GM19324 (cell line): ENCODE results near the gene TMEM132C.

ENCODE experiments used
- ATAC-seq: cut with Tn5 transposase; IDR thresholded peaks from one replicate; pipeline ENCODE4 v1.9.1; 2021; ENCODE audit warnings: mild to moderate bottlenecking, moderate library complexity; ENCODE audit not compliant: unreplicated experiment, low FRiP score

The TMEM132C gene

GRCh38 chr12:128693115-128693514 lies 426.1 kb downstream of the TMEM132C start:
- ATAC-seq, result no peak

- no peak for ATAC-seq
These were observed 426.8 kb downstream of the TMEM132C start for GRCh38 chr12:128693771-128694170.

- no peak for ATAC-seq
These were observed 427.5 kb downstream of the TMEM132C start for GRCh38 chr12:128694445-128694844.

- ATAC-seq, result no peak
These were observed 428.7 kb downstream of the TMEM132C start for GRCh38 chr12:128695697-128696096.

GRCh38 chr12:128698301-128698972 lies 431.5 kb downstream of the TMEM132C start:
- ATAC-seq, result no peak

- ATAC-seq, result no peak
These were observed 432.1 kb downstream of the TMEM132C start for GRCh38 chr12:128699106-128699505.

GRCh38 chr12:128702371-128702770 lies 435.4 kb downstream of the TMEM132C start:
- ATAC-seq, result no peak

- no peak for ATAC-seq
These were observed 438.2 kb downstream of the TMEM132C start for GRCh38 chr12:128705140-128705539.

- no peak for ATAC-seq
These were observed 440.5 kb downstream of the TMEM132C start for GRCh38 chr12:128707488-128707887.

GRCh38 chr12:128708789-128709188 lies 441.8 kb downstream of the TMEM132C start:
- ATAC-seq, result no peak

GRCh38 chr12:128709660-128710059 lies 442.7 kb downstream of the TMEM132C start:
- ATAC-seq, result no peak

- ATAC-seq, result no peak
These were observed 444.5 kb downstream of the TMEM132C start for GRCh38 chr12:128711486-128711885.

- no peak for ATAC-seq
These were observed 445.7 kb downstream of the TMEM132C start for GRCh38 chr12:128712622-128713021.

- ATAC-seq, result no peak
These were observed 448.5 kb downstream of the TMEM132C start for GRCh38 chr12:128715485-128715884.

- no peak for ATAC-seq
These were observed 457.6 kb downstream of the TMEM132C start for GRCh38 chr12:128724468-128725046.

GRCh38 chr12:128726886-128727285 lies 459.9 kb downstream of the TMEM132C start:
- no peak for ATAC-seq

GRCh38 chr12:128727461-128727860 lies 460.5 kb downstream of the TMEM132C start:
- no peak for ATAC-seq

- ATAC-seq, result no peak
These were observed 461.0 kb downstream of the TMEM132C start for GRCh38 chr12:128727999-128728398.

GRCh38 chr12:128729628-128730121 lies 462.7 kb downstream of the TMEM132C start:
- no peak for ATAC-seq

GRCh38 chr12:128734371-128734770 lies 467.4 kb downstream of the TMEM132C start:
- no peak for ATAC-seq

GRCh38 chr12:128737292-128737966 lies 470.5 kb downstream of the TMEM132C start:
- no peak for ATAC-seq

GRCh38 chr12:128743916-128744315 lies 476.9 kb downstream of the TMEM132C start:
- ATAC-seq, result no peak
